Measurements from ENCODE around the gene STN1.

GRCh38 chr10:103835096-103836050 lies 82.6 kb downstream of the STN1 start:
- TF ChIP-seq POLR2A (IDR thresholded peaks at IDR 0.05) (no peak), CTCF (IDR thresholded peaks at IDR 0.05) (no peak)

Data from Peyer's patch (tissue), 4 donors.